Measurements from ENCODE around the gene TGFB1I1. TPM values are rescaled to one million over a fixed set of nuclear protein-coding genes. Genes with fewer than 3 reads are reported as not detected.
A peak's percentile ranks its signal among the peaks of the same experiment; 100 is the strongest.

TGFB1I1 gene
- total and polyA plus RNA-seq, 2 donors (not counting 1 experiment from before 2014, with no cell fraction given), result 0.16 to 4.0 TPM

DNA sequence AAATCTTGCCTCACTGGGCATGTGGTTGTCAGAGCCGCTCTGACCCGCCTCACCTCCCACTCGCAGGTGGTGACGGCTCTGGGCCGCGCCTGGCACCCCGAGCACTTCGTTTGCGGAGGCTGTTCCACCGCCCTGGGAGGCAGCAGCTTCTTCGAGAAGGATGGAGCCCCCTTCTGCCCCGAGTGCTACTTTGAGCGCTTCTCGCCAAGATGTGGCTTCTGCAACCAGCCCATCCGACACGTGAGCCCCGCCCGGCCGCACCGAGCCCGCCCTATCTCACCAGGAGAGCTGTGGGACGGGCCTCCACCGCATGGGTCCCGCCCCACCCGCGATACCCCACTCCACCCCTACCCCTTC, 4.0 kb downstream of the TGFB1I1 start:
- WGBS (ENCODE audit: insufficient coverage), result 83% methylated on average over 26 of the region's 26 CpGs
- H3K4me3 ChIP-seq (ENCODE audit: control extremely low read depth in 1 of 5, extremely low read depth in 1 of 5, insufficient read depth in 1 of 5, low read depth in 2 of 5, low read length in 4 of 5), result peak overlapping the region in 3 of 5 experiments; percentile 61 to 65 (median 64)
- intact Hi-C loops (cut with micrococcal nuclease), result loop anchor here (1.0 to 5.0 kb wide), 2 partner anchors 16 to 396 kb away; partner anchors contain the start of gene ZNF267
- DNase-seq, result no peak
- CTCF ChIA-PET, result no interaction called here
- H3K9me3 ChIP-seq (ENCODE audit: control extremely low read depth in 1 of 3, control insufficient read depth in 2 of 3, insufficient read depth in 1 of 3, low read length in 2 of 3), result peaks cover 0 to 12% (median 0%) of the 10 kb centered on the region in 3 donors
- no peaks in the 10 kb centered on the region for H4K20me1 ChIP-seq (ENCODE audit: control insufficient read depth, insufficient read depth, low read length, poor library complexity, severe bottlenecking)
- H3K4me2 ChIP-seq (replicated peaks; ENCODE audit: low read depth, low read length, poor library complexity, severe bottlenecking), result peak overlapping the region; percentile 94
- H3K9ac ChIP-seq (ENCODE audit: low read length), result peak overlapping the region; percentile 69
- H2AFZ ChIP-seq (ENCODE audit: insufficient read depth, low read depth, low read length, poor library complexity, severe bottlenecking), result peak overlapping the region; percentile 87
- H3K4me1 ChIP-seq (ENCODE audit: control insufficient read depth in 2 of 2, insufficient read depth in 2 of 2, low read length in 2 of 2), result peaks cover 22 to 33% of the 10 kb centered on the region in 2 donors
- H3K79me2 ChIP-seq (ENCODE audit: control insufficient read depth, insufficient read depth, low read length), result no peaks in the 10 kb centered on the region
- TF ChIP-seq, protein P1, sequence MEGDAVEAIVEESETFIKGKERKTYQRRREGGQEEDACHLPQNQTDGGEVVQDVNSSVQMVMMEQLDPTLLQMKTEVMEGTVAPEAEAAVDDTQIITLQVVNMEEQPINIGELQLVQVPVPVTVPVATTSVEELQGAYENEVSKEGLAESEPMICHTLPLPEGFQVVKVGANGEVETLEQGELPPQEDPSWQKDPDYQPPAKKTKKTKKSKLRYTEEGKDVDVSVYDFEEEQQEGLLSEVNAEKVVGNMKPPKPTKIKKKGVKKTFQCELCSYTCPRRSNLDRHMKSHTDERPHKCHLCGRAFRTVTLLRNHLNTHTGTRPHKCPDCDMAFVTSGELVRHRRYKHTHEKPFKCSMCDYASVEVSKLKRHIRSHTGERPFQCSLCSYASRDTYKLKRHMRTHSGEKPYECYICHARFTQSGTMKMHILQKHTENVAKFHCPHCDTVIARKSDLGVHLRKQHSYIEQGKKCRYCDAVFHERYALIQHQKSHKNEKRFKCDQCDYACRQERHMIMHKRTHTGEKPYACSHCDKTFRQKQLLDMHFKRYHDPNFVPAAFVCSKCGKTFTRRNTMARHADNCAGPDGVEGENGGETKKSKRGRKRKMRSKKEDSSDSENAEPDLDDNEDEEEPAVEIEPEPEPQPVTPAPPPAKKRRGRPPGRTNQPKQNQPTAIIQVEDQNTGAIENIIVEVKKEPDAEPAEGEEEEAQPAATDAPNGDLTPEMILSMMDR (IDR thresholded peaks at IDR 0.05), result no peak
- no peak for TF ChIP-seq EZH2 (IDR thresholded peaks at IDR 0.05; ENCODE audit: borderline replicate concordance, insufficient read depth, low read depth, low read length, poor library complexity, severe bottlenecking)
- Mint-ChIP-seq H3K9me3 (ENCODE audit: insufficient read depth) (no peaks in the 10 kb centered on the region), H3K27ac (peak overlapping the region; percentile 83), H3K4me1 (peaks cover 40% of the 10 kb centered on the region), H3K4me3 (peak overlapping the region; percentile 90), H3K27me3 (peaks cover 8% of the 10 kb centered on the region)
- POLR2A ChIA-PET, result interaction anchor here (0.5 to 1.6 kb wide), 2 partner anchors 17 to 540 kb away, joined by 3 to 8 read pairs; partner anchors contain the start of gene ARMC5
- peaks cover 0 to 25% (median 11%) of the 10 kb centered on the region in 4 experiments for H3K27me3 ChIP-seq (replicated peaks in 1 of 4; ENCODE audit: control extremely low read depth in 1 of 4, control insufficient read depth in 3 of 4, insufficient read depth in 4 of 4, low read length in 3 of 4)
- no peak overlapping the region for H3K27ac ChIP-seq (ENCODE audit: low read length in 2 of 2)
- ATAC-seq (ENCODE audit: low read depth), result no peak
- no peaks in the 10 kb centered on the region for H3K36me3 ChIP-seq (replicated peaks in 1 of 2; ENCODE audit: control extremely low read depth in 1 of 2, control insufficient read depth in 1 of 2, extremely low read depth in 1 of 2, insufficient read depth in 2 of 2, low read length in 1 of 2)
